IMR-90 (cell line): ENCODE measurements around the gene TMPRSS11B. TPM values are rescaled to one million over a fixed set of nuclear protein-coding genes. Genes with fewer than 3 reads are reported as not detected.

Experiments
- ATAC-seq: fragments of 200-7000 bp; cut with Tn5 transposase; 2 replicates; pipeline ENCODE4 v1.9.1; 2020; ENCODE audit warnings: low read depth, mild to moderate bottlenecking, moderate library complexity
- BruUV-seq: library from RNA; stranded (reverse); fragments of 400-500 nt; replicated peaks from 2 replicates; lab custom pipeline; 2021; lab: Mats Ljungman, UMichigan
- CTCF ChIA-PET: fragments of 300-600 bp; formaldehyde crosslinking; extraction: SDS; loops from one replicate; lab custom pipeline; 2021; ENCODE audit warnings: antibody characterized with exemption; lab: Yijun Ruan, JAX
- POLR2A ChIA-PET: fragments of 300-600 bp; sonication (Branson Sonifier 250); formaldehyde crosslinking; loops from one replicate; lab custom pipeline; 2022; ENCODE audit warnings: antibody characterized with exemption; ENCODE audit not compliant: unreplicated experiment; lab: Charles Lee
- DNase-seq: peaks from one replicate; pipeline ENCODE4 v3.0.0; 2013
- H2AFZ ChIP-seq: replicated peaks from 2 replicates; pipeline ENCODE3; 2013; ENCODE audit warnings: low read length, mild to moderate bottlenecking; ENCODE audit not compliant: poor library complexity
- H2AK5ac ChIP-seq: 2 replicates; pipeline ENCODE4 v1.6.1; 2013; ENCODE audit warnings: low read depth, low read length, inconsistent platforms
- H2AK9ac ChIP-seq: replicated peaks from 2 replicates; pipeline ENCODE3; 2013; ENCODE audit warnings: mild to moderate bottlenecking, low read depth, low read length, moderate library complexity; ENCODE audit not compliant: poor library complexity
- H2BK120ac ChIP-seq: 2 replicates; pipeline ENCODE4 v1.6.1; 2013; ENCODE audit warnings: low read depth, low read length, inconsistent platforms
- H2BK15ac ChIP-seq: 3 replicates; pipeline ENCODE4 v1.6.1; 2013; ENCODE audit warnings: low read depth, low read length, inconsistent platforms
- H2BK20ac ChIP-seq: 2 replicates; pipeline ENCODE4 v1.6.1; 2013; ENCODE audit warnings: low read depth, mild to moderate bottlenecking, inconsistent platforms, low read length, moderate library complexity
- H2BK5ac ChIP-seq: 2 replicates; pipeline ENCODE4 v1.6.1; 2013; ENCODE audit warnings: mild to moderate bottlenecking, low read depth, low read length, inconsistent platforms; ENCODE audit not compliant: poor library complexity, severe bottlenecking
- H3K14ac ChIP-seq: replicated peaks from 2 replicates; pipeline ENCODE4 v1.6.1; 2013; ENCODE audit warnings: low read depth, low read length, inconsistent platforms
- H3K18ac ChIP-seq: 2 replicates; pipeline ENCODE4 v1.6.1; 2013; ENCODE audit warnings: low read depth, low read length, control low read depth
- H3K23ac ChIP-seq: 2 replicates; pipeline ENCODE4 v1.6.1; 2013; ENCODE audit warnings: low read depth, low read length, inconsistent platforms
- H3K27ac ChIP-seq: 2 replicates; pipeline ENCODE4 v1.5.1; 2013; ENCODE audit warnings: mild to moderate bottlenecking, control low read depth, low read length; ENCODE audit not compliant: insufficient read depth
- H3K27me3 ChIP-seq: 2 replicates; pipeline ENCODE4 v1.6.1; 2013; ENCODE audit warnings: low read length; ENCODE audit not compliant: control insufficient read depth, insufficient read depth
- H3K36me3 ChIP-seq: 2 replicates; pipeline ENCODE4 v1.6.1; 2013; ENCODE audit warnings: low read length, mixed read lengths; ENCODE audit not compliant: control insufficient read depth, insufficient read depth
- H3K4ac ChIP-seq: 2 replicates; pipeline ENCODE4 v1.6.1; 2013; ENCODE audit warnings: low read depth, low read length, inconsistent platforms
- H3K4me1 ChIP-seq: 2 replicates; pipeline ENCODE4 v1.6.1; 2013; ENCODE audit warnings: low read length, mixed read lengths; ENCODE audit not compliant: control insufficient read depth, insufficient read depth
- H3K4me2 ChIP-seq: 2 replicates; pipeline ENCODE4 v1.6.1; 2013; ENCODE audit warnings: low read depth, mild to moderate bottlenecking, control low read depth, low read length, moderate library complexity
- H3K4me3 ChIP-seq: 2 replicates; pipeline ENCODE4 v1.5.1; 2013; ENCODE audit warnings: low read depth, mild to moderate bottlenecking, control low read depth, low read length, moderate library complexity; ENCODE audit not compliant: insufficient read depth
- H3K56ac ChIP-seq: 2 replicates; pipeline ENCODE4 v1.6.1; 2013; ENCODE audit warnings: low read length, inconsistent platforms; ENCODE audit not compliant: insufficient read depth; ENCODE audit errors: extremely low read depth
- H3K79me1 ChIP-seq, 2 experiments: 2 replicates each; pipeline ENCODE4 v1.6.1; 2013; ENCODE audit warnings: low read length in 2 of 2, inconsistent platforms in 1 of 2, low read depth in 1 of 2
- H3K9ac ChIP-seq: 2 replicates; pipeline ENCODE4 v1.6.1; 2013; ENCODE audit warnings: low read depth, low read length, control low read depth
- H3K9me1 ChIP-seq: 2 replicates; pipeline ENCODE4 v1.6.1; 2013; ENCODE audit warnings: low read length, inconsistent platforms; ENCODE audit not compliant: insufficient read depth
- H3K9me3 ChIP-seq: 2 replicates; pipeline ENCODE4 v1.6.1; 2013; ENCODE audit warnings: low read length; ENCODE audit not compliant: control insufficient read depth, insufficient read depth
- H4K20me1 ChIP-seq: 2 replicates; pipeline ENCODE4 v1.6.1; 2013; ENCODE audit warnings: low read length, inconsistent platforms; ENCODE audit not compliant: insufficient read depth
- H4K5ac ChIP-seq: 2 replicates; pipeline ENCODE4 v1.6.1; 2013; ENCODE audit warnings: mild to moderate bottlenecking, low read depth, low read length, control low read depth
- H4K8ac ChIP-seq, 2 experiments: 2 replicates each; pipeline ENCODE4 v1.6.1; 2013; ENCODE audit warnings: low read depth in 2 of 2, low read length in 2 of 2, control low read depth in 1 of 2, inconsistent platforms in 1 of 2
- H4K91ac ChIP-seq: 2 replicates; pipeline ENCODE4 v1.6.1; 2013; ENCODE audit warnings: low read depth, low read length, inconsistent platforms; ENCODE audit not compliant: insufficient read depth
- ELK1 ChIP-seq: fragments of 150-350 bp; IDR thresholded peaks from 2 replicates; pipeline ENCODE4 v1.6.1; 2016; ENCODE audit warnings: low read depth, mild to moderate bottlenecking, low read length, moderate library complexity, borderline replicate concordance
- FOS ChIP-seq: fragments of 150-350 bp; IDR thresholded peaks from 2 replicates; pipeline ENCODE4 v1.6.1; 2016; ENCODE audit warnings: low read depth, low read length
- MXI1 ChIP-seq: IDR thresholded peaks from 2 replicates; pipeline ENCODE4 v1.6.1; 2012; ENCODE audit warnings: low read depth, mild to moderate bottlenecking, low read length, moderate library complexity, borderline replicate concordance
- NFE2L2 ChIP-seq: fragments of 150-350 bp; IDR thresholded peaks from 2 replicates; pipeline ENCODE4 v1.6.1; 2016; ENCODE audit warnings: low read depth, mild to moderate bottlenecking, low read length
- POLR2A ChIP-seq: IDR thresholded peaks from 2 replicates; pipeline ENCODE4 v1.6.1; 2012; ENCODE audit warnings: mild to moderate bottlenecking, low read depth, low read length
- RAD21 ChIP-seq: IDR thresholded peaks from 2 replicates; pipeline ENCODE4 v1.6.1; 2012; ENCODE audit warnings: low read length, improper control_type of control experiment
- RCOR1 ChIP-seq: IDR thresholded peaks from 2 replicates; pipeline ENCODE4 v1.6.1; 2012; ENCODE audit warnings: mild to moderate bottlenecking, low read length, improper control_type of control experiment; ENCODE audit not compliant: insufficient replicate concordance
- WGBS, 2 experiments: methylation state at CpG; one replicate each; pipeline versions ENCODE4 v1.1.5 to v1.1.7; 2013; ENCODE audit warnings: missing lambda C conversion rate in 2 of 2; ENCODE audit not compliant: insufficient read length in 1 of 2; ENCODE audit errors: extremely low coverage in 2 of 2; 5-methylcytosine and 5-hydroxymethylcytosine counted together
- dilution Hi-C: fragments of 300-500 bp; cut with HindIII; formaldehyde crosslinking; loops from one replicate; pipeline ENCODE4 v1.14.3; 2018; ENCODE audit warnings: low sequenced_read_pairs; ENCODE audit not compliant: unreplicated experiment
- in situ Hi-C: fragments of 300-500 bp; cut with MboI; formaldehyde crosslinking; loops from 3 replicates; pipeline ENCODE4 v1.14.3; 2019; ENCODE audit warnings: low sequenced_read_pairs, inconsistent platforms, mixed read lengths
- intact Hi-C: fragments of 100-400 bp; cut with micrococcal nuclease; formaldehyde crosslinking; loops from 2 replicates; pipeline ENCODE4 v1.10.0; 2022
- polyA plus RNA-seq, 3 experiments: library from polyadenylated mRNA; depleted of rRNA; stranded (reverse); fragments of >200 nt; gene quantifications; 2 replicates each; pipeline ENCODE4 v1.2.3, GENCODE V29; 2012; ENCODE audit warnings: low replicate concordance in 1 of 3
- total RNA-seq: library from RNA; depleted of rRNA; stranded (reverse); fragments of >200 nt; gene quantifications from 2 replicates; pipeline ENCODE4 v1.2.3, GENCODE V29; 2012

Gene TMPRSS11B
- total and polyA plus RNA-seq, 2 of the 4 experiments (the other 2 are of a cell fraction): not detected

- no peak overlapping the region for H2AK9ac ChIP-seq
- POLR2A ChIA-PET: no interaction called here
- no peak overlapping the region for H4K5ac ChIP-seq
- no peaks in the 10 kb centered on the region for H4K20me1 ChIP-seq
- H3K4me1 ChIP-seq: no peaks in the 10 kb centered on the region
- dilution Hi-C loops (no loop called here), in situ Hi-C loops (loop anchor here (25.0 kb wide), 2 partner anchors 387 to 912 kb away; no protein-coding TSS in a partner anchor), intact Hi-C loops (no loop called here)
- no peaks in the 10 kb centered on the region for H3K9me1 ChIP-seq
- no peak overlapping the region for H3K27ac ChIP-seq
- H2BK120ac ChIP-seq: no peak overlapping the region
- no peak overlapping the region for H3K23ac ChIP-seq
- H3K14ac ChIP-seq: no peak overlapping the region
- H2BK5ac ChIP-seq: no peak overlapping the region
- no peak for ATAC-seq
- H3K4me3 ChIP-seq: no peak overlapping the region
- no peak overlapping the region for H2BK20ac ChIP-seq
- no peaks in the 10 kb centered on the region for H3K79me1 ChIP-seq
- no peak for TF ChIP-seq RAD21
- TF ChIP-seq FOS: no peak
- TF ChIP-seq RCOR1: no peak
- TF ChIP-seq POLR2A: no peak
- no peak for TF ChIP-seq NFE2L2
- TF ChIP-seq MXI1: no peak
- TF ChIP-seq ELK1: no peak
- H3K4me2 ChIP-seq: no peak overlapping the region
- H2AFZ ChIP-seq: no peak overlapping the region
- WGBS, 2 experiments: 93% methylated on average over 2 of the region's 4 CpGs; no CpG with 5 or more reads in 1 of the 2 experiments
- H3K4ac ChIP-seq: no peak overlapping the region
- H2AK5ac ChIP-seq: no peak overlapping the region
- no peaks in the 10 kb centered on the region; the same call in 1 of the 2 replicates for H3K27me3 ChIP-seq
- H3K9ac ChIP-seq: no peak overlapping the region
- H3K36me3 ChIP-seq: no peaks in the 10 kb centered on the region
- H3K56ac ChIP-seq: no peak overlapping the region
- H4K91ac ChIP-seq: no peak overlapping the region
- H2BK15ac ChIP-seq: no peak overlapping the region
- CTCF ChIA-PET: no interaction called here
- H4K8ac ChIP-seq: no peak overlapping the region
- no peak overlapping the region for H3K18ac ChIP-seq
- no peaks in the 10 kb centered on the region for H3K9me3 ChIP-seq
- no peak for DNase-seq
- no TSS peak for BruUV-seq
Observed at GRCh38 chr4:68250151-68250930, 4.8 kb upstream of the TMPRSS11B start.
